Placental epithelial cell (primary cell): ENCODE measurements around the gene SMARCAD1. TPM values are rescaled to one million over a fixed set of nuclear protein-coding genes. Genes with fewer than 3 reads are reported as not detected.

ENCODE experiments used
- total RNA-seq: library from RNA; depleted of rRNA; stranded (reverse); fragments of >200 nt; gene quantifications from 2 replicates; pipeline ENCODE4 v1.2.3, GENCODE V29; 2012

Gene SMARCAD1
- total RNA-seq, result 40.0 and 43.8 TPM in 2 replicates

GRCh38 chr4:94207469-94208224 lies at the start of gene SMARCAD1:
Gene SMARCAD1, plus strand, starts transcription at chr4:94207865. Its CDS starts 530 bp downstream, at chr4:94208395.

Other genes starting within 250 kb of the SMARCAD1 start
- gene HPGDS, start 135.0 kb downstream of the SMARCAD1 start, total RNA-seq, result not detected in 2 replicates
- 174 and 203 TPM in 2 replicates for gene PDLIM5, start 244.1 kb downstream of the SMARCAD1 start, total RNA-seq